ENCODE measurements around the gene RASL10A.

GRCh38 chr22:29338398-29338797 is 22.9 kb upstream of the RASL10A start:
- TF ChIP-seq, protein P1, sequence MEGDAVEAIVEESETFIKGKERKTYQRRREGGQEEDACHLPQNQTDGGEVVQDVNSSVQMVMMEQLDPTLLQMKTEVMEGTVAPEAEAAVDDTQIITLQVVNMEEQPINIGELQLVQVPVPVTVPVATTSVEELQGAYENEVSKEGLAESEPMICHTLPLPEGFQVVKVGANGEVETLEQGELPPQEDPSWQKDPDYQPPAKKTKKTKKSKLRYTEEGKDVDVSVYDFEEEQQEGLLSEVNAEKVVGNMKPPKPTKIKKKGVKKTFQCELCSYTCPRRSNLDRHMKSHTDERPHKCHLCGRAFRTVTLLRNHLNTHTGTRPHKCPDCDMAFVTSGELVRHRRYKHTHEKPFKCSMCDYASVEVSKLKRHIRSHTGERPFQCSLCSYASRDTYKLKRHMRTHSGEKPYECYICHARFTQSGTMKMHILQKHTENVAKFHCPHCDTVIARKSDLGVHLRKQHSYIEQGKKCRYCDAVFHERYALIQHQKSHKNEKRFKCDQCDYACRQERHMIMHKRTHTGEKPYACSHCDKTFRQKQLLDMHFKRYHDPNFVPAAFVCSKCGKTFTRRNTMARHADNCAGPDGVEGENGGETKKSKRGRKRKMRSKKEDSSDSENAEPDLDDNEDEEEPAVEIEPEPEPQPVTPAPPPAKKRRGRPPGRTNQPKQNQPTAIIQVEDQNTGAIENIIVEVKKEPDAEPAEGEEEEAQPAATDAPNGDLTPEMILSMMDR (conservative IDR thresholded peaks at IDR 0.05; ENCODE audit: low read length) = no peak
- TF ChIP-seq EZH2phosphoT487 (IDR thresholded peaks at IDR 0.05; ENCODE audit: borderline replicate concordance) = no peak
